Mammary epithelial cell (primary cell): Measurements from ENCODE around the gene LRPAP1.
"Not testable (repeated sequence)": the region's sequence is repeated elsewhere in the genome, so short reads cannot be mapped to it uniquely, and the experiment has no call there.

Source experiments
- CTCF ChIP-seq, 2 donors: IDR thresholded peaks in 1 of 2; conservative IDR thresholded peaks in 1 of 2; 2 replicates each; pipeline ENCODE4 v1.5.1; 2011 to 2012; ENCODE audit warnings: inconsistent platforms in 2 of 2, low read length in 2 of 2, mild to moderate bottlenecking in 2 of 2, control low read depth in 1 of 2, low read depth in 1 of 2; ENCODE audit not compliant: insufficient read depth in 1 of 2; ENCODE audit errors: extremely low read depth in 1 of 2
- EZH2 ChIP-seq: IDR thresholded peaks from 2 replicates; pipeline ENCODE4 v1.6.1; 2012; ENCODE audit warnings: low read length, inconsistent platforms, borderline replicate concordance

GRCh38 chr4:3564948-3565347, 32.7 kb upstream of the LRPAP1 start:
- not testable (repeated sequence) for TF ChIP-seq CTCF (conservative IDR thresholded peaks at IDR 0.05 in 1 of 2, IDR thresholded peaks at IDR 0.05 in 1 of 2; ENCODE audit: extremely low read depth in 1 of 2, insufficient read depth in 1 of 2, low read depth in 1 of 2, low read length in 2 of 2); EZH2
